Nephron (organoid): Measurements from ENCODE around the gene KCNQ1.

Experiments
- H3K27ac Mint-ChIP-seq, 3 experiments: 2 replicates each; pipeline ENCODE4 v1.8.0; 2020; ENCODE audit warnings: mixed read lengths in 3 of 3, mild to moderate bottlenecking in 2 of 3, moderate library complexity in 1 of 3
- H3K27me3 Mint-ChIP-seq: 2 replicates; pipeline ENCODE4 v1.8.0; 2021; ENCODE audit warnings: low read depth, mild to moderate bottlenecking, moderate library complexity, mixed read lengths
- H3K36me3 Mint-ChIP-seq: 2 replicates; pipeline ENCODE4 v1.8.0; 2020; ENCODE audit warnings: low read depth, mixed read lengths
- H3K4me1 Mint-ChIP-seq: 2 replicates; pipeline ENCODE4 v1.8.0; 2020; ENCODE audit warnings: mixed read lengths
- H3K4me3 Mint-ChIP-seq, 3 experiments: 2 replicates each; pipeline ENCODE4 v1.8.0; 2020; ENCODE audit warnings: mild to moderate bottlenecking in 3 of 3, mixed read lengths in 3 of 3, moderate library complexity in 2 of 3
- H3K9me3 Mint-ChIP-seq: 2 replicates; pipeline ENCODE4 v1.8.0; 2020; ENCODE audit warnings: mixed read lengths
- CTCF ChIP-seq, 3 experiments: fragments of 200-600 bp; sonication (generic); IDR thresholded peaks; one replicate each; pipeline ENCODE4 v1.5.0; 2021; ENCODE audit warnings: antibody characterized with exemption in 3 of 3; ENCODE audit not compliant: unreplicated experiment in 3 of 3

Gene KCNQ1

GRCh38 chr11:2825261-2825888, 380.6 kb downstream of the KCNQ1 start:
- H3K27ac Mint-ChIP-seq = peak overlapping the region; percentile 96 to 98 (median 96)
- TF ChIP-seq CTCF (IDR thresholded peaks at IDR 0.05; ENCODE audit: unreplicated experiment in 3 of 3) = no peak

GRCh38 chr11:2825889-2826678, 381.3 kb downstream of the KCNQ1 start:
- no peak for TF ChIP-seq CTCF (IDR thresholded peaks at IDR 0.05; ENCODE audit: unreplicated experiment in 3 of 3)
- H3K36me3 Mint-ChIP-seq = peaks cover 31% of the 10 kb centered on the region
- peak overlapping the region in 1 of 3 experiments; percentile 45 for H3K4me3 Mint-ChIP-seq
- H3K27ac Mint-ChIP-seq = peak overlapping the region; percentile 96 to 98 (median 96)
- peaks cover 54% of the 10 kb centered on the region for H3K9me3 Mint-ChIP-seq
- peaks cover 64% of the 10 kb centered on the region for H3K4me1 Mint-ChIP-seq
- H3K27me3 Mint-ChIP-seq = peaks cover 17% of the 10 kb centered on the region

More at GRCh38 chr11:2825261-2825888, 380.6 kb downstream of the KCNQ1 start:
- Mint-ChIP-seq H3K4me3 (peak overlapping the region in 1 of 3 experiments; percentile 29), H3K36me3 (peaks cover 35% of the 10 kb centered on the region), H3K27me3 (peaks cover 22% of the 10 kb centered on the region), H3K9me3 (peaks cover 59% of the 10 kb centered on the region), H3K4me1 (peaks cover 70% of the 10 kb centered on the region)

GRCh38 chr11:2826679-2827056, 381.9 kb downstream of the KCNQ1 start:
- peaks cover 64% of the 10 kb centered on the region for H3K4me1 Mint-ChIP-seq
- H3K4me3 Mint-ChIP-seq = no peak overlapping the region
- H3K27me3 Mint-ChIP-seq = peaks cover 17% of the 10 kb centered on the region
- no peak for TF ChIP-seq CTCF (IDR thresholded peaks at IDR 0.05; ENCODE audit: unreplicated experiment in 3 of 3)
- H3K36me3 Mint-ChIP-seq = peaks cover 31% of the 10 kb centered on the region
- peaks cover 51% of the 10 kb centered on the region for H3K9me3 Mint-ChIP-seq
- H3K27ac Mint-ChIP-seq = peak overlapping the region; percentile 83 to 96 (median 96)

- no peak for TF ChIP-seq CTCF (IDR thresholded peaks at IDR 0.05; ENCODE audit: unreplicated experiment in 3 of 3)
- Mint-ChIP-seq H3K4me3 (no peak overlapping the region), H3K36me3 (peaks cover 28% of the 10 kb centered on the region), H3K4me1 (peaks cover 63% of the 10 kb centered on the region), H3K9me3 (peaks cover 45% of the 10 kb centered on the region), H3K27me3 (peaks cover 17% of the 10 kb centered on the region), H3K27ac (peak overlapping the region; percentile 83 to 96 (median 96))
These were observed 382.4 kb downstream of the KCNQ1 start for GRCh38 chr11:2827256-2827655.

GRCh38 chr11:2827792-2828191, 383.0 kb downstream of the KCNQ1 start:
- Mint-ChIP-seq H3K27me3 (peaks cover 17% of the 10 kb centered on the region), H3K27ac (peak overlapping the region in 2 of 3 experiments; percentile 83 to 96), H3K9me3 (peaks cover 40% of the 10 kb centered on the region), H3K4me1 (peaks cover 58% of the 10 kb centered on the region), H3K36me3 (peaks cover 24% of the 10 kb centered on the region), H3K4me3 (no peak overlapping the region)
- TF ChIP-seq CTCF (IDR thresholded peaks at IDR 0.05; ENCODE audit: unreplicated experiment in 3 of 3) = no peak
